NCI-H69 (cell line): ENCODE measurements around the gene SLC39A7.

ENCODE experiments used
- DNase-seq: peaks from one replicate; lab custom pipeline; 2025; lab: John Stamatoyannopoulos, UW

The SLC39A7 gene

DNA sequence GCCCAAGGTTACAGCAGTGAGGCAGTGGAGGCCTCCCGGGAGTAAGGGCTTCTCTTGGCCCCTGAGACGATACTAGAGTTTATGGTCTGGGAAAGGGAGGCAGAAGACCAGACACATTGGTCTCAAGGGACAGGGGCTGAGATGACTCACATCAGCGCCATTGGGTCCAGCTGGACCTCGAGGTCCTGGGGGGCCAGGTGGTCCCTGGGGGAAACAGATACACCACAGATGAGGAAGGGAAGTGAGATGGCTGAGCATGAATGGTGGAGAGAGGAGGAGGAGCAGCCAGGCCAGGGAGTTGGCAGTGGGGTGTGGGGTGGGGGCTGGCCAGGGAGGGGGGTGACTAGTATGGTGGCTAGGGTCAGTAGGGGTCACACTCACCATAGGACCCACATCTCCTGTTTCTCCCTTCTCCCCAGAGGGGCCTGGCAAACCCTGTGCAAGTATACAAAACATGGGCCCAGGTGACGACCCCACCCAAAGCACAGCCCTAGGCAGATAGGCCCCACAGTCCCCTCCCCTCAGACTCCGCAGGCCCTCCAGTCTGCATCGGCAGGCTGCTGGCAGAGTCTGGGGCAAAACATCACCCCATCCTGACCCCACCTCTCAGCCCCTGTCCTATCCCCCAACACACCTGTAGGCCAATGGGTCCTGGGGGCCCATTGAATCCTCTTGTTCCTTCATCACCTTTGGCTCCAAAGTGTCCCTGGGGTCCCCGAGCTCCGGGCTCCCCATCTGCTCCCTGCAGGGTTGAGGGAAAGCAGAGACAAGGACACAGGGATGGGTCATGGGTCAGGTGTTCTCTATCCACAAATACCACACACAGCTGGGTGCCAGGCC is 30.3 kb upstream of the SLC39A7 start:
- DNase-seq, result no peak

DNA sequence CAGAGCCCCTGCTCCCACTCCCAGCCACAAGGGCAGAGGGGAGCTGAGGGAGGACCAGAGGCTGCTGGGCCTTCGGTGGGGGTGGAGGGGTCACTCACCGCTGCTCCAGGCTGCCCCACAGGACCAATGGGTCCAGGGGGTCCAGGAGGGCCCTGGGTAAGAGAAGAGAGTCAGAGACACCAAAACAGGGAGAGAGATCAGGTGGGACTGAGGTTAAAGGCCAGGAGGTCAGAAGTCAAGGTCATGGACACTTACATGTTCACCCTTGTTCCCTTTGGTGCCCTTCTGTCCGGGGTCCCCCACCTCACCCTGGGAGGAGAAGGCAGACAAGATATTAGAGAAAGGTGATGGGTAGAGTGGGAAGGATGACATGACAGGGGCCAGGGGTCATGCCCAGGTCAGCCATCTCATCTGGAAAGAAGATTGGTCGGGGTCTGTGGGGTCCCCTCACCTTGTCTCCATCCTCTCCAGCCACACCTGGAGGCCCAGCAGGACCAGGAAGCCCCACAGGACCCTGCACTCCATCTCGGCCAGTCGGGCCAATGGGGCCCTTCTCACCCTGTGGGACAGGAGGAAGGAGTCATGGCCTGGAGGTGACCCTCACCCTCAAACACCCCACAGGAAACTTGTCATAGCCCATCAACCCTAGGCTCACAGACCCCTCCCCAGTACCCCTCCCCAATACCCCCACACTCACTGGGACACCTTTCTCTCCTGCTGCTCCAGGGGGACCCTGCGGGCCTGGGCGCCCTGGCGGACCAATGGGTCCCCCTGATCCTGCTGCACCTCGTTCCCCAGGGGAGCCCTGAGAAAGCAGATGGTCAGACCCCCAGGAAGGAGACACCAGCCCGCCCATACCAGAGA is 29.4 kb upstream of the SLC39A7 start:
- DNase-seq, result no peak

DNA sequence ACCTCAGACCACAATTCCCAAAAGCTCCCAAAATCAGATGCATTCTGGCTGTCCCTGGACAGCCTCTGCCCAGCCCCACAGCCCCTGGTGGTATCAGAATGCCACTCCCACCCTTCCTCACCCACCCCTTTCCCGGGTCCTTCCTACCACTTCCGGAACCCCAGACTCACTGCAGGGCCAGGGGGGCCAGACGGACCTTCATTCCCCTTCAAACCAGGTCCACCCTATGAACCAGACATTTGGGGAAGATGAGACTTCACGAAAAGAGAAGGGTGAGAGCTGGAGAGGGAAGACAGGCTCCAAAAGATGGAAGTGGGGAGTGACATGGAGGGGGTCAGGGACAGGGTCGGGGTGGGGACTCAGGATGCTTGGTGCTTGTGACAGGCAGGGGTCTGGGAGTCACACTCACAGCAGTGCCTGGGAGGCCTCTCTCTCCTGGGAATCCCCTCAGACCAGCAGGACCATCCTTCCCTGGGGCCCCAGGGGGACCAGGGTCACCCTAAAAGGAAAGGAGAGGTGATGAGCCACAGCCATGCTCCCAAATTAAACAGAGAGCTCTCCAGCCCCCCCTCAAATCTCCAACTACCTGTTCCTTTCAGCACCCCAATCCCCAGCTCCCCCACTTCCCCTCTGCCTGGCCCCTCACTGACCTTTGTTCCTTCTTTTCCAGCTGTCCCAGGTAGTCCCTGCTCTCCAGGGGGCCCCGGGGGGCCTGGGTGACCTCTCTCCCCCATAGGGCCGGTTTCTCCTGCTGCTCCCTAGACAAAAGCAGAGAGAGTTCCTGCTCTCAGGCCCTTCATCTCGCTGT is 28.6 kb upstream of the SLC39A7 start:
- no peak for DNase-seq

DNA sequence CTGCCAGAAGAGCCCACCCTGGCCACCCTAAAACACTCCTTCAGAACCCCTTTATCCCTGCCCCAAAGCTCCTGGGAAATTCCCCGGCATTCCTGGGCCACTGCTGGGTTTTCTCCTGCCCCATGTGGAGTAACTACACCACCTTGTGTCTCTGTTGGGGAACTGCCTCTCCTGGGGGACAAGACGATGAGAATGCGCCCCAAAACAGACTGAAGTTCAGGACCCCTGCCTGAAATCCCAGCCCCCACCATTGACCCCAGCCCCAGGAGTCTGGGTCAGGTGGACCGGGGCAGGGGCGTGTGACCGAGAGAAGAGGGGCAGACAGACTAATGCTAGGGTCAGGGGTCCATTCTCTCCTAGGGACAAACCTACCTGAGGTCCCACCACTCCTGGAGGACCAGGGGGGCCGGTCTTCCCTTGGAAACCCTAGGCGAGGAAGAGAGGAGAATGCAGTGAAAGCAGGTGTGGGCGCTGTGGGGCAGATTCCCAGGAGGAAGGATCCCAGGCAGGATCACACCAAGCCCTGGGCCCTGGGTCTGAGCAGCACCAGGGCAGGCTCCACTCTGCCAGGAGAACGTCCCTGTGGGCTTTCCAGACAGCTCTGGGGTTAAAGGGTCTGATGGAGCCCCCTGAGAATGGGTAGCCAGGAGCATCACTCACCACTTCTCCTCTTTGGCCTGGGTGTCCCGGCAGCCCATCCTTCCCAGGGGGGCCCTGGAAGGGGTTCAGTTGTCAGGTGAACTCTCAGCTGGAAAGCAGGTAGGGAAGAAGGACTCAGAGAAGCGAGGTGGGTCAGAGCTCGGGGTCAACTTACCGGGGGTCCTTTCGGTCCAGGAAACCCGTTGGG is 27.8 kb upstream of the SLC39A7 start:
- DNase-seq, result peak; percentile 31

DNA sequence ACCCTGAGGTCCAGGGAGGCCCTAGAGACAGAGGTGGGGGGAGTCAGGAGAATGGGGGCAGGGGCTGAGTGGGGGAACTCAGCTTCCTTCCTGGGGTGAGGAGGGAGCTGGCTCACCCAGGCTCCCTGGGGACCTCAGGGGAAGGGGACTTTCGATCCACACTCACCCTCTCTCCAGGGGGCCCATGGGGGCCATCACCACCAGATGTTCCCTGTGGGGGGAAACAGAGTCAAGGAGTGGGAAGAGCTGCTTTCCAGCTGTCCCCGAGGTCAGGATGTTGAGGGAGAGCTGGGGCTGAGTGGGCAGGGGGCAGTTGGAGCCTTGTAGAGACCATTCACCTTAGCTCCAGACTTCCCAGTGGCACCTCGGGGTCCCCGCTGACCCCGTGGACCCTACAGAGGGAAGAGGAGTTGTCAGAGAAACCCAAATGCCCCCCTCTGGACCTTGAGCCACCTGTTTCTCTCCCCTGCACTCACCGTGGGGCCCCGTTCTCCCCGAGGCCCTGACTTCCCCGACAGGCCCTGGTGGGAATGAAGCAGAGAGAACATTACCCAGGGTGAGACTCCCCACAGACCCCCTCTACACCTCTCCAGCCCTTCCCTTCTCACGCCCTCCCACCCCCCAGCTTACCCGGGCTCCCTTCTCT is 27.0 kb upstream of the SLC39A7 start:
- DNase-seq, result no peak

DNA sequence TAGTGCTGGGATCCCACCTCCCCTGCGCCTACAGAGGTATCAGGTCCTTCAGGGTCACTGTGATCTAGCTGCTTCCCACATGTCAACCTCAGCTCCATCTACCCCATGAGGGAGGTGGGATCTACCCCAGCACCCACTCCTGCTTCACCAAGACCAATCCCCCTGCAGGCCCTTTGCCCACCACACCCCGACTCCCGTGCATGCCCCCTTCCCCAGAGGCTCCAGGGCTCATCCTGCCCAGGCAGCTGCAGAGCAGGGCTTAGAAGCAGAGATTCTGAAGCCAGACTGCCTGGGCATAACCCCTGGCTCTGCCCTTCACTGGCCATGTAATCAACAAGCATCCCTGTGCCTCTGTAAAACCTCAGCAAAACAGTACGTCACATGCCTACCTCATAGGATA is 25.9 kb upstream of the SLC39A7 start:
- DNase-seq, result no peak

DNA sequence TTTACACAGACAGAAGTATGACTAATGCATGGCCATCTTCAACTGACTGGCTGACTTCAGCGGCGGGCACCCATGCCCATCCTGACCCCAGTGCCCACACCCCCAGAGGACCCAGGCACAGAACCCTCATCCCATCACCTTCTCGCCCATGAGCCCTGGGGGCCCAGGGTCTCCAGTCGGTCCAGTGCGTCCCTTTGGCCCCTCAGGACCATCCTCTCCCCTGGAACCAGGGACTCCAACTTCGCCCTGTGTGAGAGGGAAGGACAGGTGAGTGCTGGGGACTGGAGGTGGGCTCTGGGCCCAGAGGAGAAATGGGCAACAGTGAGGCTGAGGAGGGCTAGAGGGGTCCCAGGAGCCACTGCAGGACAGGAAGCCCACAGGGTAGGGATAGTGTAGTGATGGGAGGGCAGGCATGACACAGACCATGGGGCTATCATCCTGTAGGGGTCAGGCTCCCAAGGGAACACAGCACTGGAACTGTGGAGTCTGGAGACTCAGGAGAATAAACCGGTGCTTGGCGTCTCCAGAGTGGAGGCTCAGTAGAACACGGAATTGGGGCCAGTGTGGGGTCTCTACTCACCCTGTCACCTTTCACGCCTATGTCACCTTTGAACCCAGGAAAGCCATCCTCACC is 25.1 kb upstream of the SLC39A7 start:
- DNase-seq, result no peak

DNA sequence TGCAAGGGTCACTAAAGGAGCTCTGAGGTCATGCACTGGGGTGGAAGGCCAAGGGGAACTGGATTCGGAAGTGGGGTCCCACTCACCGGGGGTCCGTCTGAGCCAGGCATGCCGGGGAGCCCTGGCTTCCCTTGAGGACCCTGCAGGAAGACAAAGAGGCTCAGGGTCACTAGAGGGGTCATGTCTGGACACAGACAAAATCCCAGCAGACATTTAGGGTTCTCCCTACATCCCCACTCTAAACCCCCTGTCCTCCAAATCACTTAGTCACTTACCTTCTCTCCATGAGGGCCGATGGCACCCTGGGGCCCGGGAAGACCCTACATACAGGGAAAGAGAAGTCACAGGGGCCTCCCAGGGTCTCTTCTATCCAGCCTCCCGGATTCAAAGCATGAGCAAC is 23.8 kb upstream of the SLC39A7 start:
- DNase-seq, result no peak

DNA sequence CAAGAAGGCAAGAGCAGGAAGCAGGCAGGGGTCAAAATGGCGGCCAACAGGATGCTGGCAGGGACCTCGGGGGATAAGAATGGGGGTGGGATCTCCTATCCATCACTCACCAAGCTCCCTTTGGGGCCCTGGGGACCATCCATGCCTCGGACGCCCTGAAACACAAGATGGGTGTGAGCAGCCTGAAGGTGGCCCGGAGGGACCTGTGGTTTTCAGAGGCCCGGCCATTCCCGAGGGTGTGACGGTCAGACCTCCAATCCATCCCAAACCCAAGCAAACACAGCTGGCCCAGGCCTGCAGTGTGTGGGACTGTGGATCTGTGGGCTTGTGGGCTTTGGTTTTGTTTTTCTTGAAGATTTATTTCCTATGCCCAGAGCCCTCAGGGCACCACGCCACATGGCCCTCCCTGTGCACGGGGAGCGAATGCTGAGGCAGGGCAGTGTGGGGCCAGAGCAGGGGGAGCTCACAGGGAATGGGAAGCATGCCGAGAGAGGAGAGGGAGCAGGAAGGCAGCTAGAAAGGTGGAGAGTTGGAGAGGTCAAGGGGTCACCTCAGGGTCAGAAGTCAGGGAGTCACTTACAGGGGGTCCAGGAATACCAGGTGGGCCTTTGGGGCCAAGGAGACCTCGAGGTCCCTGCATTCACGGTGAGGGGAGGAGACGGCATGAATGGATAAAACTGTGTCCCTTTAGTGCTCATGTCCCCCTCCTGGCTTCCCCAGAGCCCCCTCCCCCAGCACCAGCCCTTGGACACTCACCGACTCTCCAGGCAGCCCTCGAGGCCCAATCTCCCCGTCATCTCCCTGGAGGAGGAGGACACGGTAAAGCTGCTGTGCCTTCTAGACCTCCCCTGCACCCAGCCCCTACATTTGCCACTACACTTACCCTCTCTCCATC is 22.9 kb upstream of the SLC39A7 start:
- DNase-seq, result no peak

DNA sequence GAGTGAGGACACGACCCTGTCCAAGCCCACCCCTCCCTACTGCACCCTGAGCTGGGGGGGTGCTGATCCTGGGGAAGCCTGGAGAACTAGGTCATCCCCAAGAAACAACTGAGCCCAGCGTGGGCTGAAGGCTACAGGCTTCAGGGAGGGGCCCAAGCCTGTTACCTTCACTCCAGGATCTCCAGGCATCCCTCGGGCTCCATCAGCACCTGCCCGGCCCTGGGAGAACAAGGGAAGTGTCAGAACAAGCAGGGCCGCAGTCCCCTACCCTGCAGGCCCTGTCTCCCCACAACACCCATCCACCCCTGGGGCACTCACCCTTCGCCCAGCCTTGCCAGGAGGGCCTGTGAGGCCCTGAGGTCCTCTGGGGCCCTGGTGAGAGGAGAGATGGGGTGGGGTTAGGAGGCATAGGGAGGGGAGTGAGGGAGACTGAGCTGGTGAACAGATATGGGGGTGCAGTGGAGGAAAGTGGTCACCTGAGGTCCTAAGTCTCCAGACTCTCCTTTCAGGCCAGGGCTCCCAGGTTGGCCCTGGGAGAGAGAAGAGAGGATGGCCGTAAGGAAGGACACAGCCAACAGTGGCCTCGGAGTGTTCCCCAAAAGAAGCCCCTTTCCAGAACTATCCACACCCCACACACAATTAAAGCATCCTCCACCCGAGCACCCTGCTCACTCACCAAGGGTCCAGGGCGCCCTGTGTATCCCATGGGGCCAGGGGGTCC is 21.8 kb upstream of the SLC39A7 start:
- no peak for DNase-seq

DNA sequence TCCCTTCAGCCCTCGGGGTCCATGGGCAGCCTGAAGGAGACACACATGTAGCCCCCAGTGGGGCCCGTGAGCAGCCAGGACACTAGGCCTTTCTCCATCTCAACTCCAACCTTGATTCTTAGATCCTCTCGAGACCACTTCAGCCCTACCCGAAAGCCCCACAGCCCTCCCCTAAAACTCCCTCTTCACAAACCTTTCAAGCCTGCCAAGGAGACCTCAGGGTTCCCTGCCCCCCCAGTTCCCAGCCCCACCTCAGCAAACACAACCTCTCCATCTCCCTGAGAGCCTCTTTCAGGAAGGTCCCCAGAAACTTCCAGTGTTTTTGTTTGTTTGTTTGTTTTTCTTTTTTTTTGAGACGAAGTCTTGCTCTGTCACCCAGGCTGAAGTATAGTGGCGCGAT is 19.5 kb upstream of the SLC39A7 start:
- no peak for DNase-seq

DNA sequence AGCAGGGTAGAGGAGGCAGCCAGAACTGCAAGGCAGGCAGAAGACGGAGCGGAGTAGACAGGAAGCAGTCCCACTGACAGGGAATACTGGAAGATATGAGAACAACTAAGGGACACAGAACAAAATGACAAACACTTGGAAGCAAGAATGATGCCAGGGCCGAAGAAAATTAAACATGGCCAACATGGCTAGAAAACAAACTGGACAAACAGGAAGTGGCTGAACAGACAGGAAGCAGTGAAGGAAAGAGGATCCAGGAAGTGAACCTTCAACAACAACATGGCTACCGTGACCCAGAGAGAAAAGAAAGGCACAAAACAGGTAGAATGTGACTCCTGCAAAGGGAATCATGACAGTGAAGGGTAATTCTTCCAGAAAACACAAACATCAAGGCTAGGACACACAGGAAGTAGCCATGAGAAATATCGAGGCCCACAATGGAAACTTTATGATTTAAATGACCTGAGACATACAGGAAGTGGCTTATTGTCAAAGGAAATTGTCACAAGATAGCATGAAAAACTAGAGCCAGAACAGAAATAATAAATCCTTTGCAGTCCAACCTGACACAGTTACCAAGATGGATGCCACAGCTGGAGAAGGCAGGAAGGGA is 17.5 kb upstream of the SLC39A7 start:
- DNase-seq, result no peak

DNA sequence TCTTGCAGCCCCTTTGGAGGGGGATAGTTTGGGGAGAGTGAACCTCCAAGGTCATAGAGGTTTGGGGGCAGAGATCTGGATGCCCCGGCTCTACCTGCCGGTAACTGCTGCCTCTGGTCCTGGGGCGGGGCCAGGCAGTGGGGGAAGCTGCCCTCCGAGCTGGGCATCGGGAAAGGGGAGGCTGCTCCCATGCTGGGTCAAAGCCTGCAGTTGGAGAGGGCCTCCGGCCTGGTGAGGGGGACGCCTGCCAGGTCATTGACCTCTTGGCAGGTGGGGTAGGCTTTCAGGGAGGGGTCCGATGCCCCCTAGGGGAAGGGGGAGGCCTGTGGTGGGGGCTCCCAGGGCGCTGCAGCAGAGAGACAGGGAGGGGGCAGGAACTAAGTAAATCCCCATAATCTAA is 15.5 kb upstream of the SLC39A7 start:
- DNase-seq, result no peak

DNA sequence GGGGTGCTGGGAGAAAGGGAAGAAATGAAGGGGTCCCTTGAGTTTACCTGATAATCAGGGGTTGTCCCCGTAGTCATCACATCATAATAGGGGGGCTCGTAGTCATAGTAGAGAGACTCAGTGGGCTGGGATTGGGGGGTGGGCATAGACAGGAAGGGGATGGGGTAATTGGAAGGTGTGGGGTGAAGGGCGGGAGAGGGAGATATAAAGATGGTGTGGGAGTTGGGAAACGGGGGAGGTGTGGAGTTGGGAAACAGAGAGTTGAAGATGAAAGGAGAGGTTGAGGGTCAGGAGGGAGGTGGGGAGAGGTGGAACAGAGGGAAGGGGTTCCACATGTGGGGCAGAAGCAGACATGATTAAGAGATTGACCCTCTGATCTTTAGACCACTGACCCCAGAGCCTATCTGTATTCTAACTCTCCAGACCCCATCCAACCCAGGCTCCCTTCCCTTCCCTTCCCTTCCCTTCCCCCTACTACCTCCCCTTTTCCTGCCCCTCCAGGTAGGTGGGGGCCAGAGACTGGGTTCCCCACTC is 14.9 kb upstream of the SLC39A7 start:
- no peak for DNase-seq

DNA sequence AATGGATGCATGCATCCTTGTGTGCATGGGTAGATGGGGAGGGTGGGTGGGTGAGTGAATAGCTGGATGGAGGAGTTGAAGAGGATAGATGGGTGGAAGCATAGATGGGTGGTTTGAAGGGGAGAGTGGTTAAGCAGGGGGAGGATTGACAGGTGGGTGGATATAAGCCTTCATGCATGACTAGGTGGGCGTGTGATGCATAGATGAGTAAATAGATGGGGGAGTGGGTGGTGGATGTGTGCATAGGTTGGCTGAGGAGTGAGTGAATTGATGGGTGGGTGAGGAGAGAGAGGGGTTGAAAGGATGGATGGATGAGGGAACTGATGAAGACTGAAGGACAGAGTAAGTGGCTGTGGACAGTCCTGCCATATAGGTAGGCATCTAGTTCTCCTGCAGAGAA is 12.9 kb upstream of the SLC39A7 start:
- no peak for DNase-seq

DNA sequence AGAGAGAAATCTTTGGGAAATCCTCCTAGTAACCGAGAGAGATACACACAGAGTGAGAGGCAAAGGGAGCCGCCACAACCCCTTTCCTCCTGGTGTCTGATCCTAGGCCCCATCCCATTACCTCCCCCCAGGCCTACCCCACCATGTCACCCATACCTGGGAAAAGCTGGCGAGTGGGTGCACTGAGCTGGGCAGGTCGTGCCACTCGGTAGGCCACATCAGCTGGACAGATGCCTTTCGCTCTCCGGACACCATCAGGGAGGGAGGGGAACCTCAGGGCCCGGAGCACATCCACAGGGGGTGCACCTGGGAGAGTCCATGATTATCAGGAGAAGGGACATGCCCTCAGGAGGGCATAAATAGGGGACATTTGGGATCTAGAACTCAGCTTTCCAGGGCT is 11.5 kb upstream of the SLC39A7 start:
- no peak for DNase-seq

DNA sequence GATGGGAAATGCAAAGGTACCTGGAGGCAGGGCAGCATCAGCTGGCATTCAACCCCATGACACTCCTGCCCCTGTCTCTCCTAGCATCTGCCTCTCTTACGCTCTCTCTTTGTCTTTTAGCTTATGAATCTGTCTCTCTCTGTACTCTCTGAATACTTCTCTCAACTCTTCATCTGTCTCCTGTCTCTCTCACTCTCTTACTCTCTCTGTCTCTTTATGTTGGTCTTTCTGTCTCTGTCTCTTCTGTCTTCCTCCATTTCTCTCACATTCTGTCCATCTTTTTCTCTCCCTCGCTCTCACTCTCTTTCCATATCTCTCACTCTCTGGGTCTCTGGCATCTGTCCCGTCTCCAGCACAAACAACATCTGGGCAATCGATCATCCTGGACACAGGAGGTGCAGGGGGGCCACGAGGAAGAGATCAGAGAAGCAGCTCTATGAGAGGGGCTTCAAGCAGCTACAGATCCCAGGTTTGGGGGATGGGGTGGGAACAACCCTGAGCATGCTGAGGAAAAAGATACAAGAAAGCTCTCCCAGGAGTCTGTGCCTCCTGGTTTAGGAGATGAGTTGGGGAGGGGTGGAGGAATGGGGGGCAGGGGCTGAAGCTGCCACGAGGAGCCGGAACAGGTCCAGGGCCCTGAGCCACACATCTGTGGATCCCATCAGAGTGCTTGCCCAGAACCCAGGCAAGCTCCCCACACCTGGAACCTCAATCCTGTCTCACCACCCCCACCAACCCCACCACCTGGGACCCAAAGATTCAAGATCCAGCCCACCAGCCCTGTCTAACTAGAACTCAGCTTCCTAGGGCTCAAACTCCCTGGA is 10.8 kb upstream of the SLC39A7 start:
- no peak for DNase-seq
